ENCODE measurements around the gene ST14.
"Not testable (repeated sequence)": the region's sequence is repeated elsewhere in the genome, so short reads cannot be mapped to it uniquely, and the experiment has no call there.

DNA sequence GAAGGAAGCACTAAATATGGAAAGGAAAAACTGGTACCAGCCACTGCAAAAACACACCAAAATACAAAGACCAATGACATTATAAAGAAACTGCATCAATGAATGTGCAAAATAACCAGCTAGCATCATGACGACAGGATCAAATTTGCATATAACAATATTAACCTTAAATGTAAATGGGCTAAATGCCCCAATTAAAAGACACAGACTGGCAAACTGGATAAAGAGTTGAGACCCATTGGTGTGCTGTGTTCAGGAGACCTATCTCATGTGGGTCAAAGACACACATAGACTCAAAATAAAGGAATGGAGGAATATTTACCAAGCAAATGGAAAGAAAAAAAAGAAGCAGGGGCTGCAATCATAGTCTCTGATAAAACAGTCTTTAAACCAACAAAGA, 92.2 kb downstream of the ST14 start:
- TF ChIP-seq POLR2A (IDR thresholded peaks at IDR 0.05) = not testable (repeated sequence)
- TF ChIP-seq, protein P1, sequence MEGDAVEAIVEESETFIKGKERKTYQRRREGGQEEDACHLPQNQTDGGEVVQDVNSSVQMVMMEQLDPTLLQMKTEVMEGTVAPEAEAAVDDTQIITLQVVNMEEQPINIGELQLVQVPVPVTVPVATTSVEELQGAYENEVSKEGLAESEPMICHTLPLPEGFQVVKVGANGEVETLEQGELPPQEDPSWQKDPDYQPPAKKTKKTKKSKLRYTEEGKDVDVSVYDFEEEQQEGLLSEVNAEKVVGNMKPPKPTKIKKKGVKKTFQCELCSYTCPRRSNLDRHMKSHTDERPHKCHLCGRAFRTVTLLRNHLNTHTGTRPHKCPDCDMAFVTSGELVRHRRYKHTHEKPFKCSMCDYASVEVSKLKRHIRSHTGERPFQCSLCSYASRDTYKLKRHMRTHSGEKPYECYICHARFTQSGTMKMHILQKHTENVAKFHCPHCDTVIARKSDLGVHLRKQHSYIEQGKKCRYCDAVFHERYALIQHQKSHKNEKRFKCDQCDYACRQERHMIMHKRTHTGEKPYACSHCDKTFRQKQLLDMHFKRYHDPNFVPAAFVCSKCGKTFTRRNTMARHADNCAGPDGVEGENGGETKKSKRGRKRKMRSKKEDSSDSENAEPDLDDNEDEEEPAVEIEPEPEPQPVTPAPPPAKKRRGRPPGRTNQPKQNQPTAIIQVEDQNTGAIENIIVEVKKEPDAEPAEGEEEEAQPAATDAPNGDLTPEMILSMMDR (IDR thresholded peaks at IDR 0.05) = not testable (repeated sequence)

All from heart left ventricle (tissue), 13 donors.